Cortex of kidney (tissue), 1 donor: ENCODE measurements around the gene BORCS6.

Experiments used
- DNase-seq: peaks from one replicate; lab custom pipeline; 2025; lab: John Stamatoyannopoulos, UW

BORCS6 gene

GRCh38 chr17:8210761-8211458, 20.9 kb upstream of the BORCS6 start:
- no peak for DNase-seq

- DNase-seq, result no peak
Observed at GRCh38 chr17:8209907-8210760, 20.2 kb upstream of the BORCS6 start, which contains the start of gene AURKB. Gene AURKB, minus strand, starts transcription at chr17:8210575. Its CDS starts 351 bp downstream, at chr17:8210224.

GRCh38 chr17:8206536-8206935, 16.6 kb upstream of the BORCS6 start:
- DNase-seq, result no peak

- DNase-seq, result no peak
Observed at GRCh38 chr17:8204761-8205555, 15.0 kb upstream of the BORCS6 start.

GRCh38 chr17:8192070-8192815, 2.3 kb upstream of the BORCS6 start:
- no peak for DNase-seq

GRCh38 chr17:8190506-8190905, 526 bp upstream of the BORCS6 start:
- DNase-seq, result no peak

- no peak for DNase-seq
Observed at GRCh38 chr17:8189041-8189710, 804 bp downstream of the BORCS6 start.

GRCh38 chr17:8188263-8188839, 1.6 kb downstream of the BORCS6 start:
- no peak for DNase-seq

- no peak for DNase-seq
Observed at GRCh38 chr17:8187517-8188262, 2.3 kb downstream of the BORCS6 start.

- no peak for DNase-seq
Observed at GRCh38 chr17:8186787-8187516, 3.0 kb downstream of the BORCS6 start.

GRCh38 chr17:8186446-8186786, 3.6 kb downstream of the BORCS6 start:
- no peak for DNase-seq

GRCh38 chr17:8185582-8186445, 4.2 kb downstream of the BORCS6 start:
- DNase-seq, result no peak

- DNase-seq, result no peak
Observed at GRCh38 chr17:8176998-8177731, 12.8 kb downstream of the BORCS6 start.

GRCh38 chr17:8176197-8176940, 13.6 kb downstream of the BORCS6 start, which contains the start of gene TMEM107:
Gene TMEM107, minus strand, starts transcription at chr17:8176380. Its CDS starts 94 bp downstream, at chr17:8176286.
- DNase-seq, result no peak

GRCh38 chr17:8175795-8176196, 14.2 kb downstream of the BORCS6 start:
- no peak for DNase-seq

GRCh38 chr17:8173871-8174322, 16.1 kb downstream of the BORCS6 start:
- no peak for DNase-seq
